Gastroesophageal sphincter (tissue), 3 donors: ENCODE measurements around the gene PI4KA.

Experiments used
- CTCF ChIP-seq, 4 experiments: fragments of 200-600 bp in 2 of 4; fragments of 450-650 bp in 2 of 4; sonication (generic) in 1 of 4; IDR thresholded peaks; one replicate each; pipeline ENCODE4 v1.5.1; 2017 to 2019; ENCODE audit warnings: antibody characterized with exemption in 4 of 4, mild to moderate bottlenecking in 2 of 4, moderate library complexity in 2 of 4
- POLR2A ChIP-seq, 2 donors: fragments of 450-650 bp; IDR thresholded peaks; one replicate each; pipeline ENCODE4 v1.6.1; 2017; ENCODE audit warnings: antibody characterized with exemption in 2 of 2, mild to moderate bottlenecking in 2 of 2, moderate library complexity in 1 of 2
- POLR2AphosphoS5 ChIP-seq: sonication (generic); formaldehyde crosslinking; IDR thresholded peaks from one replicate; pipeline ENCODE4 v1.6.1; 2017; ENCODE audit warnings: antibody characterized with exemption

GRCh38 chr22:20905415-20906386 lies 47.1 kb upstream of the PI4KA start:
- TF ChIP-seq CTCF (IDR thresholded peaks at IDR 0.05) (no peak), POLR2A (IDR thresholded peaks at IDR 0.05) (no peak), POLR2AphosphoS5 (no peak)
